ENCODE measurements around the gene MAML2. TPM values are rescaled to one million over a fixed set of nuclear protein-coding genes. Genes with fewer than 3 reads are reported as not detected.

The MAML2 gene
- total RNA-seq, 4 donors from 2014 or later = 4.7 to 21.7 (median 7.3) TPM

- no peaks in the 10 kb centered on the region for H3K9me3 ChIP-seq
- no peak overlapping the region for H3K4me3 ChIP-seq
- TF ChIP-seq CTCF (IDR thresholded peaks at IDR 0.05) (no peak), POLR2A (IDR thresholded peaks at IDR 0.05) (no peak)
- H3K27ac ChIP-seq = no peak overlapping the region
- intact Hi-C loops (cut with DNase I) = no loop called here
- no peaks in the 10 kb centered on the region for H3K27me3 ChIP-seq
- no peaks in the 10 kb centered on the region for H3K36me3 ChIP-seq
- H3K4me1 ChIP-seq = peaks cover 0 to 29% (median 5%) of the 10 kb centered on the region in 3 donors
- DNase-seq = no peak
- 78% methylated on average over 7 of the region's 7 CpGs for WGBS, 2 donors
Observed at GRCh38 chr11:96196181-96196662, 146.8 kb downstream of the MAML2 start.

- Histone ChIP-seq H3K4me1 (peaks cover 0 to 29% (median 5%) of the 10 kb centered on the region in 3 donors), H3K36me3 (no peaks in the 10 kb centered on the region), H3K9me3 (no peaks in the 10 kb centered on the region), H3K27me3 (no peaks in the 10 kb centered on the region), H3K4me3 (no peak overlapping the region), H3K27ac (no peak overlapping the region)
- intact Hi-C loops (cut with DNase I) = no loop called here
- 89 to 95% methylated on average over 3 of the region's 3 CpGs for WGBS, 2 donors
- no peak for DNase-seq
- TF ChIP-seq POLR2A (IDR thresholded peaks at IDR 0.05) = no peak
- no peak for TF ChIP-seq CTCF (IDR thresholded peaks at IDR 0.05)
Observed at GRCh38 chr11:96195671-96196070, 147.3 kb downstream of the MAML2 start.

- H3K4me1 ChIP-seq = peaks cover 0 to 24% (median 0%) of the 10 kb centered on the region in 3 donors
- no peak overlapping the region for H3K27ac ChIP-seq
- H3K27me3 ChIP-seq = no peaks in the 10 kb centered on the region
- H3K9me3 ChIP-seq = no peaks in the 10 kb centered on the region
- intact Hi-C loops (cut with DNase I) = no loop called here
- WGBS, 2 donors = 6 to 13% methylated on average over 1 of the region's 1 CpG
- TF ChIP-seq POLR2A (IDR thresholded peaks at IDR 0.05) (no peak), CTCF (IDR thresholded peaks at IDR 0.05) (no peak)
- no peak overlapping the region for H3K4me3 ChIP-seq
- DNase-seq = no peak
- no peaks in the 10 kb centered on the region for H3K36me3 ChIP-seq
Observed at GRCh38 chr11:96194581-96195374, 148.2 kb downstream of the MAML2 start.

DNA sequence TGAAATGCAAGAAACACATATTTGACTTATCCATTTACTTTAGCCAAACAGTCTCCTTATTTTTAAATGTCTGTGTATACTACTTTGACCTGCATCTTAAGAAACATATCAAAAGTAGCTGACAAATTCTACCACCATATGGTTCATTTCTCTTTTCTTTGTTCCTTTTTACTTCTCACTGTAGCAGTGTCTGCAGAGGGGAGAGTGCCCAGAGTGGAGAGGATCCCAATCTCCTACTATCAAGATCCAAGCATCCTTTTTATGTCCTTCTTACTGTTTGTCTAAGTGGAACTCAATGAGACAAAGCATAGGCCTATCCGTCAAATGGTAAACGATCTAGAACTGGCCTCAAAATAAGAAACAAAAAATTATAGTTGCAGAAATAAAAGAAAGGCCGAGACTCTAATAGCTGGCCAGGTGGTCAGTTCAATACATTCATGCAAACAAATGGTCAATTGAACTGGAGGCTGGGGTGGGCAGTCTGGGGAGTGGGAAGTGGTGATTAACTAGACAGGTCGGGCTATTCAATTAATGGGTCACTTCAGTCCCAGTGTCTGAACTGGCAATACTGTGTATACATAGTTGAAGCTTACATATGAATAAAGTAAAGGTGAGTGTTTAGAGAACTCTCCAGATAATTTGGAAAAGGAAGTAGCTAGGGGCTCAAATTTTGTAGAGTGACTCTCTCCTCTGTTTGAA lies 149.1 kb downstream of the MAML2 start:
- no peaks in the 10 kb centered on the region for H3K27me3 ChIP-seq
- H3K4me3 ChIP-seq = no peak overlapping the region
- WGBS, 2 donors = 59 to 93% methylated on average over 4 of the region's 4 CpGs
- TF ChIP-seq CTCF (IDR thresholded peaks at IDR 0.05) = no peak
- TF ChIP-seq POLR2A (IDR thresholded peaks at IDR 0.05) = no peak
- H3K27ac ChIP-seq = no peak overlapping the region
- no peaks in the 10 kb centered on the region for H3K9me3 ChIP-seq
- H3K36me3 ChIP-seq = no peaks in the 10 kb centered on the region
- intact Hi-C loops (cut with DNase I) = no loop called here
- peaks cover 0 to 22% (median 0%) of the 10 kb centered on the region in 3 donors for H3K4me1 ChIP-seq
- no peak for DNase-seq

GRCh38 chr11:96191752-96192151 lies 151.2 kb downstream of the MAML2 start:
- DNase-seq = no peak
- 85 to 87% methylated on average over 3 to 4 of the region's 4 CpGs for WGBS, 2 donors
- intact Hi-C loops (cut with DNase I) = no loop called here
- Histone ChIP-seq H3K27me3 (no peaks in the 10 kb centered on the region), H3K4me1 (peaks cover 0 to 38% (median 0%) of the 10 kb centered on the region in 3 donors), H3K9me3 (no peaks in the 10 kb centered on the region), H3K27ac (no peak overlapping the region), H3K36me3 (no peaks in the 10 kb centered on the region), H3K4me3 (no peak overlapping the region)
- TF ChIP-seq CTCF (IDR thresholded peaks at IDR 0.05) (no peak), POLR2A (IDR thresholded peaks at IDR 0.05) (no peak)

Measured in esophagus squamous epithelium (tissue), 5 donors.